Measurements from ENCODE around the gene SECISBP2L.
A peak's percentile ranks its signal among the peaks of the same experiment; 100 is the strongest.
"Not testable (repeated sequence)": the region's sequence is repeated elsewhere in the genome, so short reads cannot be mapped to it uniquely, and the experiment has no call there.

Gene SECISBP2L, protein sequence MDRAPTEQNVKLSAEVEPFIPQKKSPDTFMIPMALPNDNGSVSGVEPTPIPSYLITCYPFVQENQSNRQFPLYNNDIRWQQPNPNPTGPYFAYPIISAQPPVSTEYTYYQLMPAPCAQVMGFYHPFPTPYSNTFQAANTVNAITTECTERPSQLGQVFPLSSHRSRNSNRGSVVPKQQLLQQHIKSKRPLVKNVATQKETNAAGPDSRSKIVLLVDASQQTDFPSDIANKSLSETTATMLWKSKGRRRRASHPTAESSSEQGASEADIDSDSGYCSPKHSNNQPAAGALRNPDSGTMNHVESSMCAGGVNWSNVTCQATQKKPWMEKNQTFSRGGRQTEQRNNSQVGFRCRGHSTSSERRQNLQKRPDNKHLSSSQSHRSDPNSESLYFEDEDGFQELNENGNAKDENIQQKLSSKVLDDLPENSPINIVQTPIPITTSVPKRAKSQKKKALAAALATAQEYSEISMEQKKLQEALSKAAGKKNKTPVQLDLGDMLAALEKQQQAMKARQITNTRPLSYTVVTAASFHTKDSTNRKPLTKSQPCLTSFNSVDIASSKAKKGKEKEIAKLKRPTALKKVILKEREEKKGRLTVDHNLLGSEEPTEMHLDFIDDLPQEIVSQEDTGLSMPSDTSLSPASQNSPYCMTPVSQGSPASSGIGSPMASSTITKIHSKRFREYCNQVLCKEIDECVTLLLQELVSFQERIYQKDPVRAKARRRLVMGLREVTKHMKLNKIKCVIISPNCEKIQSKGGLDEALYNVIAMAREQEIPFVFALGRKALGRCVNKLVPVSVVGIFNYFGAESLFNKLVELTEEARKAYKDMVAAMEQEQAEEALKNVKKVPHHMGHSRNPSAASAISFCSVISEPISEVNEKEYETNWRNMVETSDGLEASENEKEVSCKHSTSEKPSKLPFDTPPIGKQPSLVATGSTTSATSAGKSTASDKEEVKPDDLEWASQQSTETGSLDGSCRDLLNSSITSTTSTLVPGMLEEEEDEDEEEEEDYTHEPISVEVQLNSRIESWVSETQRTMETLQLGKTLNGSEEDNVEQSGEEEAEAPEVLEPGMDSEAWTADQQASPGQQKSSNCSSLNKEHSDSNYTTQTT

DNA sequence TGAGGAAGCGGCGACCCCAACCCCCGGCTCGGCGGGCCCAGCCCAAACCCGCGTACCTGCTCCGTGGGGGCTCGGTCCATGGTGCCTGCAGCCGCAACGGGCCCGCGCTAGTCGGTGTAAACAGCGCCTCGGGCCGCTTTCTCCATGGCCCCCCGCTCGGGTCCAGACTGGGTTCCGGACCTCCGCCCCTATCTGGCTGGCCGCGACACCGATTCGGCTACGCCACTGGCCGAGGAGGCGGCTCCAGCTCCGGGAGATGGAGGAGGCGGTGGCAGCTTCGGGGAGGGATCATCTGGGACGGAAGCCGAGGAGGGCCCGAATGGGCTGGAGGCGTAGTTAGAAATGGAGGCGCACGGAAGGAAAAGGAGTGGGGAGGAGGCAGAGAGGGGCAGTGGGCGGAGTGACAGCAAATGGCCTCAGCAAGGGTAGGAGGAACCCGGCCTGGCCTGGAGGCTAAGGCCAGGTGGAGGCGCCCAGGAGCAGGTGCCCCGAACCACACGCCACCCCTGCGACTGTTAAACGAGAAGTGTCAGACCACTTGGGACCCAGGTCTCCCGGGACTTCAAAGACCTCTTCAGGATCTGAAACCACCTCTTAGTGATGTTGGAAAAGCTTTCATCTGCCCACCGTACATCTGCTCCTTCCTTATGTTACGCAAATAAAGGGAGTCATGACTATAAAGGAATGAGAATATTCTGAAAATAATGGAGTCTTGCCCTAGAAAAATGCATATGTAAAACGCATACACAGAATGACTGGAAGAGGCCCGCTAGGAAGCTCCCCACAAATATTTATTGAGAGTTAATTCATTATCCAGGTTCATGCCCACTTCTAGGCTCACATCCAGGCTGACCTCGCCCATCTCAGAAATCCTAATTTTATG is at the start of gene SECISBP2L:
TSS of gene SECISBP2L (minus strand) at position 227 of the 883 bp plus-strand sequence. CDS start at position 80, 147 bp downstream.
- DNase-seq (ENCODE audit: low read depth in 1 of 2, low spot score in 1 of 2), result peak; percentile 73 to 83

DNA sequence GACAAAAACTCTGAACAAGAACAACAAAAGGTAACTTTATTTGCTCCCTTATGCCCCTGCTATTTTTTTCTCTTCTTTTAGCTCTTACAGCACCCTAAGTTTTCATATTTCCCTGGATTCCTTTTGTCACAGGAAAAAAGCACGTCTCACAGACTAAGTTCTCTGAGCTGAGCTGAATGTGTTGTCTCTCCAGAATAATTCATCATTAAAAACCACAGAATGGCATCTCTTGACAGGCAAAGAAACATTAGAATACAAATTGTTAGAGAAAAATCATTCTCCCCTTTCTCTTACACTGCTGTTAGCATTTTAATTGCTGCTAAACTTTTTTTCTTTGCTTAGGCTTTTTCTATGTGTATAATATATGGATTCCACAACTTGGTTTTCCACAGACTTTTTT is 48.7 kb upstream of the SECISBP2L start:
- DNase-seq (ENCODE audit: low read depth in 1 of 2, low spot score in 1 of 2), result no peak

DNA sequence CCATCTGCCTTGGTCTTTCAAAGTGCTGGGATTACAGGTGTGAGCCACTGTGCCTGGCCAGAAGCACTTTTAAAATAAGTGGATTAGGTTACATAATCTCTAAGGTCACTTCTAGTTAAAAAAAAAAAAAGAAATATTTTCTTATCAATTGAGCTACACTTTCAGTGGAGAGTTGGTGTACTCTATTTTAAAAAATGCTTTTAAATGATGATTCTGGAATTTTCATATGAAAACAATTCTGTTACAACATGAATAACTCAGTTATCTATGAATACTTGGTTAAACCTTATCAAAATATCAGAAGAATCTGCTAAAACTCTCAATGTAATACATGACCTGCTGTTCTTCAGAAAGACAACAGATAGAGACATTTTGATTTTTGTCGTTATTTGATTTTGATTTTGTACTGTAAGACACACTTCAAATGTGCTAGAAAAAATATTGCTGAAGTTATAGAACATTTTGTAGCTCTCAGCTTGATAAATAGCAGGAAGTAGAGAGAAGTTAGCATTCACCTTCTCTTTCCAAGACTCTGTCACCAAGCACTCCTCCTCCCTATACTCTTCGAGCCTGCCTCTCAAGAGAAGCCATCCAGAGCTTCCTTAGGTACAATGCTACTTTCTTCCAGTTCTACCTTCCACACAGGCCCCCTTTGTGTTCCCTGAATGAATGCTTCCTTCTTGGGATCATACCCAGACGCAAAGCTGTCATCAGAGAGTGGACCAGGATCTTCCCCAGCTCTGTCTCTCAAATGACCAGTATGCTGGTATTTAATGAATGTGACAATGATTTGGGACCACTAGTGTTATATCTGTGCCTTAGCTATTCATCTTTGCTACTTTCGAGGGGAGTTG is 47.2 kb upstream of the SECISBP2L start:
- no peak for DNase-seq (ENCODE audit: low read depth in 1 of 2, low spot score in 1 of 2)

DNA sequence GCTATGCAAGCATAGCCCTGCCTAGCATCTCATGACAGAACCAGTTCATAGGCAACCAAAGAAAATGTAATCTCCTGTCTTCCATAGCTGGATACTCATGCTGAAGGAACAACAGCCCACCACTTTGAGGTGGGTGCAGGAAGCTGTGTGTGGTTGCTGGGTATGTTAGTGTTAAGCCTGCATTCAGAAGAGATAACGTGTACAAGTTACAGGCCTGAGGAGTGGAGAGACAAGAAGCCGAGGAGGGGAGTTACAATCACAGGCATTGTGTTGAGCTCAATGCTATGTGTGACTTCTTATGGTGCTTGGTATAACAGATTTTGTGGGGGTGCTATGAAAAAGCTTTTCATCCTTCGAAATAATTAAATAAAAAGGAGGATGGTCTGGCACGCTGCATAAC is 42.8 kb upstream of the SECISBP2L start:
- DNase-seq (ENCODE audit: low read depth in 1 of 2, low spot score in 1 of 2), result no peak

DNA sequence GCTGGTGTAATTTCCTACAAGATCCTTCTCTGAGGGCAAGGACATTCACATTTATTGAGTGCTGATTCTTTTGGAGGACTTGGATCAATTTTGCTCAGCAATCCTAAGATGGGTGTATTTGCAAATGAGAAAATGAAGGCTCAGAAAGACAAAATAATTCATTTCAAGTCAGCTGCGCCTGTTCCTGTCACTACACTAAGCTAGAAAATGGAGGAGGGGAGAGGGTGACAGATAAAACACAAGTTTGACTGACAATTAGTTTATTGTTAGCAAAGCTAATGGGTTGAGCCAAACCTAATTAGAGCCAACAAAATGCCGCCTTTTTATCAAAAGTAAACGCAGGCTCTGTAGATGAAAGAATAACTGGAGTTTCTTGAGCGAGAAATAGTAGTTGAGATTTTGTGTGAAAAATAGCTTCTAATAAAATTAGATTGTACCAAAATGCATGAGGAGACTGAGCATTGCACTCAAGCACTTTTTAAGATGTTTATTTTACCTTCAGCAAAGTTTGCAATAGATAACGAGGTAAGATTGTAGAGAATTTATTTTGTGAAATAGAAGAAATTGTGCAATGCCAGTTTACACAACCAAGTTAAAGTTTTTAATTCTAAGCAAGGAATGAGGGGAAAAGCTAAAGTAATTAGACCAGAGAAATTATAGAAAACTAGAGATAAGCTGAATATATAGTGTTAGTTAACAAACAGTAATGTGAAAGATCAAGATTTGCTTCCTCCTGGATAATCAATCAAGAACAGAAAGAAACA is 39.6 kb upstream of the SECISBP2L start:
- no peak for DNase-seq (ENCODE audit: low read depth in 1 of 2, low spot score in 1 of 2)

DNA sequence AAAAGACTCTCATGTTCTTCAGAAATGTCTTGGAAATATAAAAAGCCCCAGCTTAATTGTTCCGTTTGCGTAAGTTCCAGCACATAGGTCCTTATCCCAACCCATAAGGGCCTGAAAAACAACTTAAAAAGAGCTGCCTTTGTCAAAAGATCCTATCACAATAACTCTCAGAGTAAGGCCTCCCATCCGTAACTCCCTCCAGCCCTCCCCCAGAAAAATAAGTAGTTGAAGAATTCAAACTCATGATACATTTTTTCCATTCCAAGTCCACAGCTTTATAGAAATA is 38.0 kb upstream of the SECISBP2L start:
- no peak for DNase-seq (ENCODE audit: low read depth in 1 of 2, low spot score in 1 of 2)

DNA sequence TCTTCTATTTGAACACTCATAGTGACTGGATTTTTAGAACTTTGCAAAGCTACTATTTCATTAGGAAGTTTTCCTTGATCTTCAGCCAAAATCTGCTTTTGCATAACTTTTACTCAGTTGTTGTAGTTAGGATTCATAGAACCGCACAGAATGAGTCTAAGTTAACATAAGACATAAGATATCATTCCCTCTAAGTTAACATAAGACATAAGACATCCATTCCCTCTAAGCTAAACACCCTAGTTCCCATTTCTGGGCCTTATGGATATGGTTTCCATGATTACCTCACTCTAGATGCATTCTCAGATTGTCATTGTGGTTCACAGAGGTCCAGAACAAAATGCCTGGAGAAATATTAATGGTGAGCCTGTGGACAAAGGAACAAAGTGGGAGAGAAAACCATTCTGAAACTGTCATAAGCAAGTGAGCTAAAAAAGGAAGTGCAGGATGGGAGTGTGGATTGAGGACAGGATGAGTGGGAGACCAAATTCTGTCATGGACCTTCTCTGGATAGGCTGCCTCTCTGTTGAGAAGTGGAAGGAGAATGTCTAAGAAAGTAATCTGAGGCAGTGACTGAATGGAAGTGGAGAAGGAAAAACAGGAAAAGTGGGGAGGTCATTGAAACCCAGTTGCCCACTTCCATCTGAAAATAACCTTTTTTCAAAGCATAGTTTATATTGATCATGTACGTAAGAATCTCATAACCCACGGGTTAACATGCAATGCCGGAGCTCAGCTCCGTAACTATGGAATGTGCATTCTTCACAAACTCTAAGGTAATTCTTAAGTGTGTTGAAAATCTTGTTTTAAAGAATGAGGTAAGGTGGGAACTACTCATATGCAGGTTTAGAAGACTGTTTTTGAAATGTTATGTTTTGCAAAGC is 37.4 kb upstream of the SECISBP2L start:
- DNase-seq (ENCODE audit: low read depth in 1 of 2, low spot score in 1 of 2), result no peak

DNA sequence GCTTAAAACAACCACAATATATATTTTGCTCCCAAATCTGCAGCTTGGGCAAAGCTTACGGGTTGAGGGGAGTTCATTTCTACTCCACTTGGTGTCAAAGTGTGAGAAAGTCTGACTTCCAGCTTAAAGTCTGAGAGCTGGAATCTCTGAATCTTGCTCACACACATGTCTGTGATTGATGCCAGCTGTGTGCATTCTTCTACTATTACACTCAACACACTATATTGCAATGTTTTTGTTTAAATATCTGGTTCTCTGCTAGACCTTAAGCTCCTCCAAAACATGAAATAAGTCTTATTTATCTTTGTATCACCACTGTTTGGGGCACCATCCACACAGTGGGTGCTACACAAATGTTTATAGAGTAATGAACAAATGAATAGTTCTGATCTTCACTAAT is 36.7 kb upstream of the SECISBP2L start:
- no peak for DNase-seq (ENCODE audit: low read depth in 1 of 2, low spot score in 1 of 2)

DNA sequence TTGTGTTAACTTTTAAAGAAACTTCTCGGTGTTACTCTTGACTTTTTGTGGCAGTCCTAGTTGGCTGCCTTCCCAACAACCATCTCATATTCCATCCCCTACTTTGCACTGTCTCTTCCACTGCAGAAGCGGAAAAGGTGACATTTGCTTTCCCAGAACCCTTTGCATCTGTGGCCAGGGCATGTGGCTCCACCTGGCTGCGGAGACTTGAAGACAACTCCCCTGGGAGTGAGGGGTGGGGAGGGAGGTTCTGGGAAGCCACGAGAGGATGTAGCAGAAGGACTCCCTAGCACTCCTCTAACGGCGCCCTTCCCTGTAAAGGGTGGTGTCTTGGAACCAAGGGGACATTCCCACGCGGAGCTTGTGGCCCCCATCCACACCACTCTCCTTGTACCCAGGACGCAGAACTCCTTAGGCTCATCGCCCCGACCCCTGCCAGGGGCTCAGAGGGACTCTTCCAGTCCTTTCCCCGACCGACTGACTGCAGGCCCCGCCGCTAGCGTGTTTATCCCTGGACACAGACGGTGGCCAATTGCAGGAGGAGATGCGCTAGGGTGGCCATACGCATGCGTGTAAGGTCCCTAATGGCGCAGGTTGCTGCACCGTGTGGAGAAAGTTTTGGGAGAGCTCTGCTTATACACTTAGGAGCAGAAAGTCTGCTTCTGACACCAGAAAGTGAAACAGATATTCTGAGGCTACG is 33.2 kb upstream of the SECISBP2L start:
- DNase-seq (ENCODE audit: low read depth in 1 of 2, low spot score in 1 of 2), result no peak

DNA sequence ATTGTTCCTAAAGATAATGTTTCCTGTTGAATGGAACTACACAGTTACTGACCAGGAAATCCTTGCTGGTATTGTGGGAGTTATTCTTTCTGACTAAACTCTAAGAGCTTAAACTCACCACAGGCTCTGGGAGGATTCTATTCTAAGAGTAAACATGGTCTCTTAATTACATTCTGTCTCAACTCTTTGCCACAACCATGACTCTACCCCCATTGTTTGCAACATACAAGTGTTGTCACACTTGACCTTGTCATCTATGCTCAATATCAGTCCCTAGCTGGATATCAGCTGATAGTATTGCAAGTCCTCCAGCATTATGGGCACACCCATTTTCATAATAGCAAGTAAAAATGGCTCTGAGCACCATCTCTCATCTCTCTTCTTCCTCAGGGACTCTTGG is 29.6 kb upstream of the SECISBP2L start:
- no peak for DNase-seq (ENCODE audit: low read depth in 1 of 2, low spot score in 1 of 2)

DNA sequence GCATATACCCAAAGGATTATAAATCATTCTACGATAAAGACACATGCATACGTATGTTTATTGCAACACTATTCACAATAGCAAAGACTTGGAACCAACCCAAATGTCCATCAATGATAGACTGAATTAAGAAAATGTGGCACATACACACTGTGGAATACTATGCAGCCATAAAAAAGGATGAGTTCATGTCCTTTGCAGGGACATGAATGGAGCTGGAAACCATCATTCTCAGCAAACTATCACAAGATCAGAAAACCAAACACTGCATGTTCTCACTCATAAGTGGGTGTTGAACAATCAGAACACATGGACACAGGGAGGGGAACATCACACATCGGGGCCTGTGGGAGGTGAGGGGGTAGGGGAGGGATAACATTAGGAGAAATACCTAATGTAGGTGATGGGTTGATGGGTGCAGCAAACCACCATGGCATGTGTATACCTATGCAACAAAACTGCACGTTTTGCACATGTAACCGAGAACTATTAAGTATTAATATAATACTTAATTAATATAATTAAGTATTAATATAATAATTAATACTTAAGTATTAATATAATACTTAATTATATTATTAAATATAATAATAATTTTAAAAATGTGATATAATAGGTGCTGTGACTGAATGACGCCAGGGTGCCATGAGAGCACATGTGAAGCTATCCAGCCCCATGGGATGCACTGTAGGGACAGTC is 28.5 kb upstream of the SECISBP2L start:
- not testable (repeated sequence) for DNase-seq (ENCODE audit: low read depth in 1 of 2, low spot score in 1 of 2)

DNA sequence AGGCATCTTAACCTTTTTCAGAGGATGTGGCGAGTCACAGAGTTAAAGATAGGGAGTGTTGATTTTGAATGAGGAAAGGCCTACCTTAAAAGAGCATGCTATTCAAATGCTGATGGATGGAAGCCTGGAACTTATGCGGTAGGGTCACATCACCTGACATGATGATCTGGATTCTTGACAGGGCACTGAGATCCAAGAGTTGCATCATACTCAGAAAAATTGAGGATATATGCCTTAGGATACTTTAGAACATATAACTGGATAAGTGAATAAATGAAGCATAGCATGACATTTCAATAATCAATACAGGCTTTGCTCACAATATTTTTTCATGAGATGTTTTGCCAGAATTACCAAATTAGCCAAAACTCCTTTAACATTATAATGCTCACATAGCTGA is 20.1 kb upstream of the SECISBP2L start:
- DNase-seq (ENCODE audit: low read depth in 1 of 2, low spot score in 1 of 2), result no peak

DNA sequence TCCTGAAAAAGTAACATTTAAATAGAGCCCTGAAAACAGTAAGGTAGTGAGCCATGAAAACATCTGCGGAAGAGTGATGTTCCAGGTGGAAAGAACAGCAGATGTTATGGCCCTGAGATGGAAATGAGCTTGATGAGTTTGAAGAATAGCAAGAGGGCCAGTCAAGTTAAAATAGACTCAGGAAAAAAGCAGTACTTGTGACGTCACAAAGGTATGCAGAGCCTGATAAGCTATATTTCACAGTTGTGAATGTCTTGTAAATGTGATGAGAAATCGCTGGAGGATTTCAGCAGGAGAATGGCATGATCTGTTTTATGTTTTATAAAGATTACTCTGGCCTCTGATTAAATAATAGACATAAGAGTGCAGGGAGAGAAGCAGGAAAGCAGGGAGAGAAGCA is 18.6 kb upstream of the SECISBP2L start:
- DNase-seq (ENCODE audit: low read depth in 1 of 2, low spot score in 1 of 2), result no peak

DNA sequence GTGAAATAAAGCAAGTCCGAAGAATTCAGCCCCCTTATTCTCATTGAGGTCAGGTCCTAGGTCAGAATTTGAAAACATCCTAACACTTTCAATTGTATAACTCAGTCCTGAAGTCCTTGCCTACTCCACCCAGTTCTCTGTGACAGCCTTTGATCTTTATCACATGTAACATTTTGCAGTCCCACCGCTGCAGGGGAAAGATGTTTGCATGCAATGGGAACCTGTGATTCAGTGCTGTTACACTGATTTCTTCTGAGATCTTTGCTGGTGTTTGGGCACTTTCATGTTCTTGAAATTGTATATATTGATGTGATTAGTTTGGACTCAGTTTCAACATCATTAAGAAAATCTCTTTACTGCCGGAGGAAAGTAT is 18.0 kb upstream of the SECISBP2L start:
- no peak for DNase-seq (ENCODE audit: low read depth in 1 of 2, low spot score in 1 of 2)

DNA sequence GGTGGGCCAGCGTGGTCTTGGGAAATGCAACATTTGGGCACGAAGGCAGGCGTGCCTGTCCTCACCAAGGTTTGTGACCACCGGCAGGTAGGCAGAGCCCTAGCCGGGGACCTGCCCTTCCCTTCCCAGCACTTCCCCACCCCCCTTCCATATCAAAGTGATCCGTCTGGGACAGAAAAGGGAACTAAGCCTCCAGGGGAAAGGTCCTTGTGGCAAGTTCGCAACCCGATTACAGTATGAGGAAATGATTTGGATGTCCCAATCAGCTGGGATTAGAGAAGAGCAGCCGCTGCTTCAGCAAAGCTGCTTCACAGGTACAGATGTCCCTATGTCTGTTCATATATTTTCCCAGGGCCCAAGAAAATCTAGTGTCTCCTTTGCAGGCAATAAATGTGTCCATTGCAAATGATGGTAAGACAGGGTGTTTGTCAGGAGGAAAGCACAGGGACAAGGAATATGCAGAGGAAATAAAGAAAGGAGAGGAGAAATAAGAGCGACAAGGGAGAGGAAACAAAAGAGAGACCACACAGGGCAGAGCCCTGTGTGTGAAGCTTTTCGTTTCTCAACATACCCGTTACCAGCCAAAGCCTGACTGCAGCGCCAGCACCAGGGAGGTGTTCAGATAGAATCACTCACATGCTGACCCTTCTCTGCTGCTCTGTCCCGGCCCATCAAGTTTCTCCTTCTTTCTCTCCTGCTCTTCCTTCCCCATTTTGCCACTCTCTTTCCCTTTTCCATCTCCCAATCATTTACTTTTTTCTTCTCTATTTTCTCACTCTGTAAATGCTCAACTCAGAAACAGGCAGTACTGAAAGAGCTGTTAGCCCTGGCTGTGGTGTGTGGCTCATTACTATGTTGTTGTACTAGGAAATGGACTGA is 17.4 kb upstream of the SECISBP2L start:
- DNase-seq (ENCODE audit: low read depth in 1 of 2, low spot score in 1 of 2), result no peak

DNA sequence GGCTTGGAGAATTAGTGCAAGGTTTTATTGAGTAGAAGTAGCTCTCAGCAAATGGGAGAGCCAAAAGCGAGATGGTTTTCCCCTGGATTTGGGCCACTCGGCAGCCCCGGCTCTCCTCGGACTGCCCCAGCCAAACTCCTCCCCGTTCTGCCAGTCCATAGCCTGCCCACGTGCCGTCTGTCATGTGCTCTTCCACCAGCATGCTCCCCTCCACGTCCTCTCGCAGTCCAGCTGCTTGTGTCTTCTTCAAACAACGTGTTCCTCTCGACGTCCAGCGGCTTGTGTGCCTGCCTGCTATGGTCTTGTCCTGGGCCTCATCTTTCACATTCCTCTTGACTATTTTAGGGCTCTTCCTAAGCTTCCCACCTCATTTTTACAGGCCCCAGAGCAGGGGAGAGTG is 16.7 kb upstream of the SECISBP2L start:
- no peak for DNase-seq (ENCODE audit: low read depth in 1 of 2, low spot score in 1 of 2)
